ENCODE results near the gene PHACTR4. TPM values are rescaled to one million over a fixed set of nuclear protein-coding genes. Genes with fewer than 3 reads are reported as not detected.
"Not testable (repeated sequence)": the region's sequence is repeated elsewhere in the genome, so short reads cannot be mapped to it uniquely, and the experiment has no call there.

PHACTR4 gene
- total RNA-seq, 1 donor from 2014 or later = 67.5 TPM

GRCh38 chr1:28364888-28365287 lies 4.7 kb upstream of the PHACTR4 start:
- Mint-ChIP-seq H3K9me3 (no peaks in the 10 kb centered on the region), H3K4me1 (peaks cover 11% of the 10 kb centered on the region), H3K27me3 (ENCODE audit: low read depth) (no peaks in the 10 kb centered on the region), H3K4me3 (no peak overlapping the region), H3K27ac (no peak overlapping the region), H3K36me3 (no peaks in the 10 kb centered on the region)
- TF ChIP-seq CTCF (IDR thresholded peaks at IDR 0.05; ENCODE audit: unreplicated experiment) = no peak
- no peak for DNase-seq (ENCODE audit: low spot score in 2 of 2, unreplicated experiment in 2 of 2)

DNA sequence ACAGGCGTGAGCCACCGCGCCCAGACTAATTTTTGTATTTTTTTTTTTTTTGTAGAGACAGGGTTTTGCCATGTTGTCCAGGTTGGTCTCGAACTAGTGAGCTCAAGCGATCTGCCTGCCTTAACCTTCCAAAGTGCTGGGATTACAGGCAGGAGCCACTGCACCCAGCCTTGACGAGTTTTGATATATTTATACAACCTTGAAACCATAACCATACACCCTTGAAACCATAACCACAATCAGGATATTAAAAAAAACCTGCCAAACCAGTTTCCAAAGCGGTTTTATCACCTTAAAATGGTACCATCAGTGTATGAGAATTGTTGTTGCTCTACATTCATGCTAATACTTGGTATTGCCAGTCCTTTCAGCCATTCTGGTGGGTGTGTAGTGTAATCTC lies 3.7 kb upstream of the PHACTR4 start:
- Mint-ChIP-seq H3K9me3 (no peaks in the 10 kb centered on the region), H3K4me1 (peaks cover 18% of the 10 kb centered on the region), H3K27ac (peak overlapping the region; percentile 10)

DNA sequence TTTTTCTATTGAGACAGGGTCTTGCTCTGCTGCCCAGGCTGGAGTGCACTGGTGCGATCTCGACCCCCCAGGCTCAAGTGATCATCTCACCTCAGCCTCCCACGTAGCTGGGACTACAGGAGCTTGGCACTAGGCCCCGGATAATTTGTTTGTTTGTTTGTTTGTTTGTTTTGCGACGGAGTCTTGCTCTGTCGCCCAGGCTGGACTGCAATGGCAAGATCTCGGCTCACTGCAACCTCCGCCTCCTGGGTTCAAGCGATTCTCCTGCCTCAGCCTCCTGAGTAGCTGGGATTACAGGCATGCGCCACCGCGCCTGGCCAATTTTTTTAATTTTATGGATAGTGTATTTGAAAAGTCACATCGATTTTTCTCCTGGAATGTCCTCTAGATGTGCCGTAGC lies 932 bp upstream of the PHACTR4 start:
- H3K4me1 Mint-ChIP-seq = peaks cover 27% of the 10 kb centered on the region
- H3K36me3 Mint-ChIP-seq; DNase-seq (ENCODE audit: low spot score in 2 of 2, unreplicated experiment in 2 of 2); H3K9me3 Mint-ChIP-seq; H3K27me3 Mint-ChIP-seq (ENCODE audit: low read depth): not testable (repeated sequence)
- peak overlapping the region; percentile 95 for H3K4me3 Mint-ChIP-seq
- peak overlapping the region; percentile 99 for H3K27ac Mint-ChIP-seq

More for the DNA sequence above, 3.7 kb upstream of the PHACTR4 start:
- DNase-seq (ENCODE audit: low spot score in 2 of 2, unreplicated experiment in 2 of 2) = no peak
- no peak for TF ChIP-seq CTCF (IDR thresholded peaks at IDR 0.05; ENCODE audit: unreplicated experiment)
- H3K36me3 Mint-ChIP-seq = no peaks in the 10 kb centered on the region
- H3K27me3 Mint-ChIP-seq (ENCODE audit: low read depth) = no peaks in the 10 kb centered on the region
- H3K4me3 Mint-ChIP-seq = no peak overlapping the region

- Mint-ChIP-seq H3K27me3 (ENCODE audit: low read depth) (no peaks in the 10 kb centered on the region), H3K27ac (peak overlapping the region; percentile 99), H3K4me3 (peak overlapping the region; percentile 95), H3K4me1 (peaks cover 41% of the 10 kb centered on the region), H3K9me3 (no peaks in the 10 kb centered on the region), H3K36me3 (peaks cover under 1% of the 10 kb centered on the region)
- DNase-seq (ENCODE audit: low spot score in 2 of 2, unreplicated experiment in 2 of 2) = peak in 1 of 2 experiments; percentile 45
- TF ChIP-seq CTCF (IDR thresholded peaks at IDR 0.05; ENCODE audit: unreplicated experiment) = no peak
Observed at GRCh38 chr1:28370239-28371009, 884 bp downstream of the PHACTR4 start.

- Mint-ChIP-seq H3K27ac (peak overlapping the region; percentile 99), H3K4me3 (peak overlapping the region; percentile 95), H3K4me1 (peaks cover 41% of the 10 kb centered on the region), H3K27me3 (ENCODE audit: low read depth) (no peaks in the 10 kb centered on the region), H3K9me3 (no peaks in the 10 kb centered on the region), H3K36me3 (peaks cover 2% of the 10 kb centered on the region)
- no peak for TF ChIP-seq CTCF (IDR thresholded peaks at IDR 0.05; ENCODE audit: unreplicated experiment)
- no peak for DNase-seq (ENCODE audit: low spot score in 2 of 2, unreplicated experiment in 2 of 2)
Observed at GRCh38 chr1:28371010-28371377, 1.5 kb downstream of the PHACTR4 start.

DNA sequence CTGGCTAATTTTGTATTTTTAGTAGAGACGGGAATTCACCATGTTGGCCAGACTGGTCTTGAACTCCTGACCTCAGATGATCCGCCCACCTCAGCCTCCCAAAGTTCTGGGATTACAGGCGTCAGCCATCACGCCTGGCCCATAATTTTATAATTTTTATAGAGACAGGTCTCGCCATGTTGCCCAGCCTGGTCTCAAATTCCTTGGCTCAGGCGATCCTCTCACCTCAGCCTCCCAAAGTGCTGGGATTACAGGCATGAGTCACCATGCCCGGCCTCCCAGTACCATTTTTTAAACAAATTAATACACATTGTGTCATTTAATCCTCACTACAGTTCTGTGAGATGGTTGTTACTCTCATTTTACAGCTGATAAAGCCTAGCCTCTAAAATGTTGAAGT lies 3.9 kb downstream of the PHACTR4 start:
- H3K9me3 Mint-ChIP-seq; H3K27me3 Mint-ChIP-seq (ENCODE audit: low read depth); DNase-seq (ENCODE audit: low spot score in 2 of 2, unreplicated experiment in 2 of 2); H3K36me3 Mint-ChIP-seq: not testable (repeated sequence)
- Mint-ChIP-seq H3K4me3 (peak overlapping the region; percentile 11), H3K4me1 (peaks cover 37% of the 10 kb centered on the region), H3K27ac (peak overlapping the region; percentile 99)
